Fibroblast of villous mesenchyme (primary cell): Measurements from ENCODE around the gene PIK3CD. TPM values are rescaled to one million over a fixed set of nuclear protein-coding genes. Genes with fewer than 3 reads are reported as not detected.

Experiments
- DNase-seq: peaks from one replicate; pipeline ENCODE4 v3.0.0-alpha.2; 2010; ENCODE audit warnings: low read depth
- H3K4me3 ChIP-seq: 2 replicates; pipeline ENCODE4 v1.5.1; 2011; ENCODE audit warnings: low read depth, mild to moderate bottlenecking, low read length
- total RNA-seq: library from RNA; depleted of rRNA; stranded (reverse); fragments of >200 nt; gene quantifications from 2 replicates; pipeline ENCODE4 v1.2.3, GENCODE V29; 2012
- TF ChIP-seq, protein P1 (sequence below): IDR thresholded peaks from 2 replicates; pipeline ENCODE4 v1.5.1; 2012; ENCODE audit warnings: low read depth, mild to moderate bottlenecking, low read length; ENCODE audit not compliant: insufficient read depth

Gene PIK3CD
- total RNA-seq, 1 donor = 27.6 TPM

GRCh38 chr1:9654834-9655723, 3.5 kb downstream of the PIK3CD start:
- TF ChIP-seq, protein P1, sequence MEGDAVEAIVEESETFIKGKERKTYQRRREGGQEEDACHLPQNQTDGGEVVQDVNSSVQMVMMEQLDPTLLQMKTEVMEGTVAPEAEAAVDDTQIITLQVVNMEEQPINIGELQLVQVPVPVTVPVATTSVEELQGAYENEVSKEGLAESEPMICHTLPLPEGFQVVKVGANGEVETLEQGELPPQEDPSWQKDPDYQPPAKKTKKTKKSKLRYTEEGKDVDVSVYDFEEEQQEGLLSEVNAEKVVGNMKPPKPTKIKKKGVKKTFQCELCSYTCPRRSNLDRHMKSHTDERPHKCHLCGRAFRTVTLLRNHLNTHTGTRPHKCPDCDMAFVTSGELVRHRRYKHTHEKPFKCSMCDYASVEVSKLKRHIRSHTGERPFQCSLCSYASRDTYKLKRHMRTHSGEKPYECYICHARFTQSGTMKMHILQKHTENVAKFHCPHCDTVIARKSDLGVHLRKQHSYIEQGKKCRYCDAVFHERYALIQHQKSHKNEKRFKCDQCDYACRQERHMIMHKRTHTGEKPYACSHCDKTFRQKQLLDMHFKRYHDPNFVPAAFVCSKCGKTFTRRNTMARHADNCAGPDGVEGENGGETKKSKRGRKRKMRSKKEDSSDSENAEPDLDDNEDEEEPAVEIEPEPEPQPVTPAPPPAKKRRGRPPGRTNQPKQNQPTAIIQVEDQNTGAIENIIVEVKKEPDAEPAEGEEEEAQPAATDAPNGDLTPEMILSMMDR = no peak
- no peak overlapping the region for H3K4me3 ChIP-seq
- no peak for DNase-seq

- TF ChIP-seq, protein P1 = no peak
- no peak for DNase-seq
- H3K4me3 ChIP-seq = no peak overlapping the region
These were observed 4.3 kb downstream of the PIK3CD start for GRCh38 chr1:9655836-9656235.

GRCh38 chr1:9657521-9658032, 6.0 kb downstream of the PIK3CD start:
- no peak for DNase-seq
- TF ChIP-seq, protein P1 = no peak
- no peak overlapping the region for H3K4me3 ChIP-seq

- DNase-seq = no peak
- TF ChIP-seq, protein P1 = no peak
- no peak overlapping the region for H3K4me3 ChIP-seq
These were observed 6.7 kb downstream of the PIK3CD start for GRCh38 chr1:9658199-9658598.

GRCh38 chr1:9659328-9659727, 7.8 kb downstream of the PIK3CD start:
- TF ChIP-seq, protein P1 = no peak
- DNase-seq = peak; percentile 79
- H3K4me3 ChIP-seq = no peak overlapping the region

DNA sequence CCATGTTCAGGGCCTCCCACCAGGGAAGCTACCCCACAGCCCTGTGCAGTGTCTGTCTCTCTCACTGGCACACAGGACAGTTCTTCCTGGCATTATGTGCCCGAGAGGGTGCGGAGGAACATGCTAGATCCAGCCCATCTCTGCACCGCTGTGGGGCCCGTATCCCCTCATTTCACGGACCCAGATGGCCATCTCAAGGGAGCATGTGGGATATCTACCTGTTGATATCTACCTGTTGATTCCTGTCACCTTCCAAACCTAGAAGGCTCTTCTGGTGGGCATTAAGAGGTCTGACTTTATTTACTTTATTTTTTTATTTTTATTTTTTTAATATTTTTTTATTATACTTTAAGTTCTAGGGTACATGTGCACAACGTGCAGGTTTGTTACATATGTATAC, 11.7 kb downstream of the PIK3CD start:
- no peak overlapping the region for H3K4me3 ChIP-seq
- TF ChIP-seq, protein P1 = no peak
- no peak for DNase-seq

DNA sequence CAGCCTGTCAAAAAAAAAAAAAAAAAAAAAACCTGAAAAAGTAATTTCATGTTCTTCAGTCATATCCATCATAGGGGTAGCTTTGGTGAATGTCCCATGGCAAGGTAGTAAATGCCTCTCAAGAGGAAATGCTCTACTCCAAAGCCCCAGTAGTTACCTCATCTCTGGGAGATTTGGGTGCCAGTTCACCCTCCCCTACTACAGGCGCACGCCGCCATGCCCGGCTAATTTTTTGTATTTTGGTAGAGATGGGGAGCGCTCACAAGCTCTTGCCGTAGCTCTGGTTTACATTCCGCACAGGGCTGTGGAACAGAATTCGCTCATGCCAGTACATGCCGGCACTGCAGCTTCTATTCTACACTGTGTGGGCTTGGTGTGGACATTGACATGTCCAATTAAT, 13.7 kb downstream of the PIK3CD start:
- DNase-seq = no peak
- TF ChIP-seq, protein P1 = no peak
- no peak overlapping the region for H3K4me3 ChIP-seq
